OCI-LY1 (cell line): ENCODE data around the gene CHRM5.

Source experiments
- CTCF ChIP-seq: fragments of 200-600 bp; sonication (generic), shearing (Covaris generic); IDR thresholded peaks from 2 replicates; pipeline ENCODE4 v1.5.1; 2017; ENCODE audit warnings: mild to moderate bottlenecking, antibody characterized with exemption, low read length, moderate library complexity, mixed read lengths
- EZH2 ChIP-seq: fragments of 200-600 bp; sonication (generic), shearing (Covaris generic); IDR thresholded peaks from 2 replicates; pipeline ENCODE4 v1.8.0; 2017; ENCODE audit warnings: borderline replicate concordance, mixed run types, mild to moderate bottlenecking, antibody characterized with exemption, low read length, moderate library complexity, mixed read lengths

- TF ChIP-seq CTCF = no peak
- no peak for TF ChIP-seq EZH2
Observed at GRCh38 chr15:34111488-34111887, 143.2 kb downstream of the CHRM5 start.
